Lower lobe of right lung (tissue), 2 donors: ENCODE measurements around the gene NAA38. TPM values are rescaled to one million over a fixed set of nuclear protein-coding genes. Genes with fewer than 3 reads are reported as not detected.

Experiments used
- ATAC-seq, 2 donors: fragments of 200-7000 bp; cut with Tn5 transposase; one replicate each; pipeline ENCODE4 v1.9.1; 2020 to 2022; ENCODE audit warnings: mild to moderate bottlenecking in 2 of 2, moderate library complexity in 2 of 2
- DNase-seq: peaks from one replicate; pipeline ENCODE4 v3.0.0-alpha.2; 2020
- H3K27ac ChIP-seq: fragments of 200-600 bp; one replicate; pipeline ENCODE4 v1.8.0; 2022
- H3K27me3 ChIP-seq: fragments of 200-600 bp; one replicate; pipeline ENCODE4 v1.8.0; 2022; ENCODE audit warnings: low read depth
- H3K36me3 ChIP-seq: fragments of 200-600 bp; one replicate; pipeline ENCODE4 v1.8.0; 2022; ENCODE audit warnings: mild to moderate bottlenecking
- H3K4me1 ChIP-seq: fragments of 200-600 bp; one replicate; pipeline ENCODE4 v1.8.0; 2022
- H3K4me3 ChIP-seq: fragments of 200-600 bp; one replicate; pipeline ENCODE4 v1.8.0; 2022; ENCODE audit warnings: mild to moderate bottlenecking
- H3K9me3 ChIP-seq: fragments of 200-600 bp; one replicate; pipeline ENCODE4 v1.8.0; 2022
- intact Hi-C: fragments of 100-400 bp; cut with DNase I; formaldehyde crosslinking; loops from one replicate; pipeline ENCODE4 v1.11.0; 2022
- total RNA-seq: library from RNA; stranded (reverse); fragmentation: NEBNext Ultra II Directional; extraction: Animal tissue kit (Norgen Biotek cat#: 25700); gene quantifications from one replicate; pipeline ENCODE4 v1.2.1, GENCODE V29; 2021
- TF ChIP-seq, protein P1 (sequence below): fragments of 200-600 bp; IDR thresholded peaks from one replicate; pipeline ENCODE4 v1.8.0; 2022; ENCODE audit warnings: antibody characterized with exemption, mild to moderate bottlenecking
- donor health status: DM: no; HTN: yes; CAD: no; lungs with severe emphysema.

NAA38 gene
- total RNA-seq, 1 donor from 2014 or later: 61.5 TPM

DNA sequence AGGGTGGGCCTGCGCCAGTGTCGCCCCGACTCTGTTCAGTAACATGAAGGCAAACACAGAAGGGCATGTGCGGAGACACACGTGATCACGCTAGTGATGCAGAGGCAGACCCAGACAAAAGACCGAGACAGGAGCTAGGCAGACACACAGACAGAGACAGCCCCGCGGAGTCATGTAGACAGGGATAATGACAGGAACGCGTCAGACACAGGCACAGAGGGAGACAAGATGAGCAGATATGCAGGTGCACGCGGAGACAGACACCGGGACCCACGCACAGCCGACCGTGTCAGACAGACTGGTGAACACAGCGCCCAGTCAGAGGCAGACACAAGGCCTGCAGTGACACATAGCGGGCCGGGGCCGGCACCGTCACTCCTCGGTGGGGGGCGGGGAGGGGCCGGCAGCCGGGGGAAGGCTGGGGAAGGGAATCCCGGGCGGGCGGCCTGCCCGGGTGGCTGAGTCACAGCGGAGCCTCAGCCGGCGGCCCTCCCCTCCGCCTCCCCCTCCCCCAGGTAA, 15.9 kb downstream of the NAA38 start:
- ATAC-seq: peak; percentile 57 to 59

DNA sequence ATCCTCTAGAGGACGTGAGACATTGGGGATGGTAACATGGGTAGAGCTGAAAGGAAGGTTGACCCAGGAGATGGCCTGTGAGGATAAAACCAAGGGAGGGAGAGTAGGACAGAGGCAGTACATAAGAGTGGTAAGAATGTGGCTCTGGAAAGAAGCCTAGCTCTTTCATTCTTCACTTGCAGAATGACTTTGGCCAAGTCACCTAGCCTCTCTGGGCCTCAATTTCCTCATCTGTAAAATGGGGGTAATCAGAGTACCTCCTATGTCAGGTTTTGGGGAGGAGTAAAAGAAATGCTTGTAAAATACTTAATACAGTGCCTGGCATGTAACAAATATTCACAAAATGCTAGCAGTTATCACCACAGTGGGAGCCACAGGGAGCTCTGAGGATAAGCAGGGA, 16.5 kb downstream of the NAA38 start:
- Histone ChIP-seq H3K9me3 (no peaks in the 10 kb centered on the region), H3K4me1 (peaks cover 55% of the 10 kb centered on the region), H3K27me3 (no peaks in the 10 kb centered on the region), H3K27ac (peak overlapping the region; percentile 99), H3K36me3 (peaks cover 17% of the 10 kb centered on the region), H3K4me3 (peak overlapping the region; percentile 79)
- DNase-seq (no peak), ATAC-seq (no peak)
- intact Hi-C loops: no loop called here
- TF ChIP-seq, protein P1, sequence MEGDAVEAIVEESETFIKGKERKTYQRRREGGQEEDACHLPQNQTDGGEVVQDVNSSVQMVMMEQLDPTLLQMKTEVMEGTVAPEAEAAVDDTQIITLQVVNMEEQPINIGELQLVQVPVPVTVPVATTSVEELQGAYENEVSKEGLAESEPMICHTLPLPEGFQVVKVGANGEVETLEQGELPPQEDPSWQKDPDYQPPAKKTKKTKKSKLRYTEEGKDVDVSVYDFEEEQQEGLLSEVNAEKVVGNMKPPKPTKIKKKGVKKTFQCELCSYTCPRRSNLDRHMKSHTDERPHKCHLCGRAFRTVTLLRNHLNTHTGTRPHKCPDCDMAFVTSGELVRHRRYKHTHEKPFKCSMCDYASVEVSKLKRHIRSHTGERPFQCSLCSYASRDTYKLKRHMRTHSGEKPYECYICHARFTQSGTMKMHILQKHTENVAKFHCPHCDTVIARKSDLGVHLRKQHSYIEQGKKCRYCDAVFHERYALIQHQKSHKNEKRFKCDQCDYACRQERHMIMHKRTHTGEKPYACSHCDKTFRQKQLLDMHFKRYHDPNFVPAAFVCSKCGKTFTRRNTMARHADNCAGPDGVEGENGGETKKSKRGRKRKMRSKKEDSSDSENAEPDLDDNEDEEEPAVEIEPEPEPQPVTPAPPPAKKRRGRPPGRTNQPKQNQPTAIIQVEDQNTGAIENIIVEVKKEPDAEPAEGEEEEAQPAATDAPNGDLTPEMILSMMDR: no peak

More for the DNA sequence above, 15.9 kb downstream of the NAA38 start:
- peaks cover 23% of the 10 kb centered on the region for H3K36me3 ChIP-seq
- TF ChIP-seq, protein P1: peak; percentile 19
- DNase-seq: peak; percentile 89
- peak overlapping the region; percentile 99 for H3K27ac ChIP-seq
- no peaks in the 10 kb centered on the region for H3K9me3 ChIP-seq
- intact Hi-C loops: no loop called here
- H3K27me3 ChIP-seq: no peaks in the 10 kb centered on the region
- peak overlapping the region; percentile 79 for H3K4me3 ChIP-seq
- peaks cover 57% of the 10 kb centered on the region for H3K4me1 ChIP-seq

DNA sequence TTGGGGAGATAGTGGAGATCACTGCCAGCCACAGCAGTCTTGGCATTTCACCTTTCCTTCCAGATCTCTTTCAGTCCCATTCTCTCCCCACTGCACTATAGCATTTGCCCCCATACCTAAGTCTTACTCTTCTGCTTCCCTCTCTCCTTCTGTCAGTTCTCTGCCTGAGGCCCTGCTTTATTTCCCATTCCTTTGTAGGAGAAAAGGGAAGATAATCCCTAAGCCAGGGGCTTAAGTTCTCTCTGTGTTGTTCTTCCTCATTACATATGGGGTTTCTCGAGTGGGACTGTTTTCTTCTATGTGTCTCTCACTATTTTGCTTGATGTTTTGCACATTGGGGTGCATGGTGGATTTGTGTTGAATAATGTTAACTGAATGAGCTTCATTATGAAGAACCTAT, 16.9 kb downstream of the NAA38 start:
- H3K27me3 ChIP-seq: no peaks in the 10 kb centered on the region
- H3K4me3 ChIP-seq: no peak overlapping the region
- DNase-seq (no peak), ATAC-seq (no peak)
- intact Hi-C loops: no loop called here
- peaks cover 51% of the 10 kb centered on the region for H3K4me1 ChIP-seq
- no peaks in the 10 kb centered on the region for H3K9me3 ChIP-seq
- H3K36me3 ChIP-seq: peaks cover 13% of the 10 kb centered on the region
- peak overlapping the region; percentile 99 for H3K27ac ChIP-seq
- TF ChIP-seq, protein P1: no peak

DNA sequence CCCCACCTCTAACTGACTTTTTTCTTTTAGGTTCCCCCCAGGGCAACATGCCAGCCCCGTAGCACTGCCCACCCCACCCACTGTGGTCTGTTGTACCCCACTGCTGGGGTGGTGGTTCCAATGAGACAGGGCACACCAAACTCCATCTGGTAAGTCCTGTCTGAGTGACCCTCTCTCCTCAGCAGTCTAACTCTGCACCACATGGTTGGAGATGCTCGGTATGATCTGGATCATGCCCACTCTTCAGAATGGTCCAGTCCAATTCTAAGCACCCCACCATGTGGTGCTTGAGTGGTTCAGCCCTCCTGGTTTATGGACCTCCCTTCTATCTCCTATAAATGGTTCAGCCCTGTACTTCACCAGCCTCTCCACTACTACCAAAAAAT, 17.5 kb downstream of the NAA38 start:
- no peak for ATAC-seq
- intact Hi-C loops: no loop called here
- Histone ChIP-seq H3K4me3 (no peak overlapping the region), H3K27ac (no peak overlapping the region), H3K4me1 (peaks cover 45% of the 10 kb centered on the region), H3K36me3 (peaks cover 8% of the 10 kb centered on the region), H3K27me3 (no peaks in the 10 kb centered on the region), H3K9me3 (no peaks in the 10 kb centered on the region)
- DNase-seq: no peak
- TF ChIP-seq, protein P1: no peak

DNA sequence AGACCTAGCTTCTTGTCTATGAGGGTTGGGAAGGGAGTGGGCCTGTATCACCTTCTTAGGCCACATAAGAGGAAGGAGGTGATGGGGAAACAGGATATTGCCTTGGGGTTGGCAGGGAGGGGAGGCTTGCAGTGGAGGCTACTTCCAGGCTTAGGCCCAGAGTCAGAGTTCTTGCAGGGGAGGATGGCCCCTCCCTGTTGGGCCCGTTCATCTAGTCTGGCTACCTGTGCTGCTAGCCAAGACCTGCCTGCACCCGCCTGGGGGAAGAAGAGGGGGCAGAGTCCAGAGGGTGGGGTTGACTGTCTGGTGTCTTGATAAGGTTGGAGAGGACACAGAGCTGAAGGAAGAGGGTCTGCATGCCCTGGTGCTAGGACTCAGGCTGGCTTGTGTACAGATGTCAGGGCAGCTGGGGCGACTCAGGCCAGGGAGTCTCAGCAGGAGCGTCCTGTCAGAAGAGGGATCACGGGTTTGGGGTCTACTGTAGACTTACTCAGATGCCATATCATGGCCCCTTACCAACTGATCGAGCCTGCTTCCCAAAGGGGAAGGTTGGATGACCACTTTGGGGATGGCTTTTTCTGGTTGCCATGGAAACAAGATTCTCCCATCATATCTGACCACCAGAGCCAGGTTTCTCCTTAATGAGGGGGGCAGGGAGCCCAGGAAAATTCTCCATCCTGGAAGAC, 18.0 kb downstream of the NAA38 start:
- intact Hi-C loops: no loop called here
- H3K9me3 ChIP-seq: no peaks in the 10 kb centered on the region
- H3K27me3 ChIP-seq: no peaks in the 10 kb centered on the region
- H3K4me3 ChIP-seq: peak overlapping the region; percentile 6
- TF ChIP-seq, protein P1: no peak
- peaks cover 45% of the 10 kb centered on the region for H3K4me1 ChIP-seq
- peaks cover 8% of the 10 kb centered on the region for H3K36me3 ChIP-seq
- ATAC-seq (no peak), DNase-seq (no peak)
- H3K27ac ChIP-seq: peak overlapping the region; percentile 5
